Activated effector memory CD4-positive, alpha-beta T cell treated with Interleukin-2 at 50 U/mL for 16 hours (primary cell): ENCODE data around the gene TAF15.
A peak's percentile ranks its signal among the peaks of the same experiment; 100 is the strongest.

Source experiments
- DNase-seq: peaks from one replicate; pipeline ENCODE4 v3.0.0-alpha.2; 2020

Gene TAF15

DNA sequence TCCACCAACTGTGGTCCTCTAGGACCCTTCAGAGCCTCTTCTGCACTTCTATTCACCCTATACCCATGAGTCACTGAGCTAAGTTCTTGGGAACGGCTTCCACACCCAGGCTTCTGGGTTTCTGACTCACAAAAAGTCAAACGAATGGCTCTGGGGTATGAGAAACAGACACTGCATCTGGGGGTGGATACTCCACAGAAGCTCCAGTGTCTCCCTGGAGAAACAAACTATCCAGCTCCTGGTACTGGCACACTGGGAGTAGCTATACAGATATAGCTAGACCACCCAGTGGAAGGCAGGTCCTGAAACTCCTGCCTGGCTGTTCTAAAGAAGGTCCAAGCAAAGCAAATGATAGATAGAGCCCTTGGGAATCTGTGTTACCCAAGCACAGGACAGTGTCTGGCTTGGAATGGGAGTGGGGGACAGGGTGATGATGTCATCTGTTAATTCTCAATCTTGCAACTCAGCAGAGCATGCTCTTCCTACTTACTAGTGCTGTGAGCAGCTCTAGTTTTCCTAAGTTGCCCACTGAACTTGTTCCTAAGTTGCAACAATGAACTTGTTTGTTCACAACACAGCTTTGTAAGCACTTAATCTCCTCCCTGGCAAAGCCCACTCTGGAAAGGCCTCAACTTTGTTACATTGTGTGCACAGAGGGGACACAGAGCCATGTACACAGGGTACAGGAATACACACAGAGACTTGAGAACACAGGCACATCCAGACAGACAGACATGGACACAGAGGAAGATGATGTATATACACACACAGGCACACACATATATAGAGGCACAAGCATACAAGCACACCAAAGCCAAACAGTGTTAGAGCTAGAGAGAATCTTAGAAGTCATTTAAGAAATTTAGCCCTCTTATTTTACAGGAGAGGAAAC is 20.6 kb upstream of the TAF15 start:
- no peak for DNase-seq

DNA sequence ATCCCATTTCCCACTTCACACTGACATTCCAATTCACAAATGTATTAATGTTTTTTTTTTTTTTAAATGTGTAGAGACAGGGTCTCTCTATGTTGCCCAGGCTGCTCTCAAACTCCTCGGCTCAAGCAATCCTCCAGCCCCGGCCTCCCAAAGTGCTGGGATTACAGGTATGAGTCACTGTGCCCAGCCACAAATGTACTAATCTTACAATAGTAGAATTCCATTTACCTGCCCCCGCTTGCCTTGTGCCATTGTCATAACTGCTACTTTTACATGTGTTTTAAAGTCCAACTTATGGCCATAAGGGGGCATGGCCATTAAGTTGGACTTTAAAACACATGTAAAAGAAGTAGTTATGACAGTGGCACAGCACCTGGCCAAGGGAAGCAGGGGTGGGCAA is 18.4 kb upstream of the TAF15 start:
- DNase-seq = no peak

DNA sequence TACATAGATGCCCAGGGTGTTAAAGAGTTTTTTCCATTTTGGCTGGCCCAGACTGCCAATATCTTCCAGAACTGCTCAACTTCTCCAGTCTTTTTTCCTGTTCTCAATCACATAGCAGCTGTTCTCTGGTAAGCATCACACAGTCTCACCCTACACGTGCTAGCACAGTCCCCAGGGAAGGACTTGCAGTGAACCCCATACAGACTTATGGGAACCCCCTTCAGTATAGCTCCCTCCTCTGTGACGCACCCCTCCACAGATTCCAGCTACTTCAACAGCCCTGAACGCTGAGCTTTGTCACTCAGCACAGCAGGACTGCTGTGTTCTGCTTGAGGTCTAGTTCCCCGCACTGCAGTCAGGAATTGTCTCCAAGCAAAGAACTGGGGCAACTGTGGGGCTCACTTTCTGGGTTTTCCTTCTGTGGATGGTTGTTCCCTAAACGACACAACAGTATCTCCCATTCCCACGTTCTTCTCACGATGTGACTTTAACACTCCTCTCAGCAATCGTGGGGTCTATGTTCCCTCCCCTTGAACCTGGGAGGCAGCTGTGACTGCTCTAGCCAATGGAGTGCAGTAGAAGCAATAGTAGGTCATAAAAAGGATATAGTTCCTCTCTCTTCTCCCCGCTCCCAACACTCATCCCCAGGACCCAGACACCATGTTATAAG is 17.5 kb upstream of the TAF15 start:
- no peak for DNase-seq

GRCh38 chr17:35793257-35793656 is 16.0 kb upstream of the TAF15 start:
- no peak for DNase-seq

- DNase-seq = peak; percentile 11
These were observed 14.0 kb upstream of the TAF15 start, which contains the start of gene MMP28 for GRCh38 chr17:35795007-35795870. MMP28 (minus strand) TSS chr17:35795641; CDS start chr17:35795377, 264 bp downstream.

- no peak for DNase-seq
These were observed 13.4 kb upstream of the TAF15 start for GRCh38 chr17:35795871-35796265.

DNA sequence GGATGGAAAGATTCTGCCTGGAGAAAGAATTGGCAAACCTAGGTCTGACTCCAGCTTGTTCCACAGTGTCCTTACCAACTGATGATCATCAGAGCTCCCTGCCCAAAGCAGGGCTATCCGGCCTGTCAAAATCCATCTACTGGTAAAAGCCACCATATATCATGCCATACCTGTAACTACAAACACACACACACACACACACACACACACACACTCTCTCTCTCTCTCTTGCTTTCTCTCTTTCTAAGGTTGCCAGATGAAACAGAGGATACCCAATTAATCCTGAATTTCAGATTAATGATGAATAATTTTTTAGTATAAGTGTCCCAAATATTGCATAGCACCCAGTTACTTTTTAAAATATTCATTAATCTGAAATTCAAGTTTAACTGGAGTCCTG is 12.3 kb upstream of the TAF15 start:
- no peak for DNase-seq

GRCh38 chr17:35797370-35797769 is 11.9 kb upstream of the TAF15 start:
- DNase-seq = no peak

DNA sequence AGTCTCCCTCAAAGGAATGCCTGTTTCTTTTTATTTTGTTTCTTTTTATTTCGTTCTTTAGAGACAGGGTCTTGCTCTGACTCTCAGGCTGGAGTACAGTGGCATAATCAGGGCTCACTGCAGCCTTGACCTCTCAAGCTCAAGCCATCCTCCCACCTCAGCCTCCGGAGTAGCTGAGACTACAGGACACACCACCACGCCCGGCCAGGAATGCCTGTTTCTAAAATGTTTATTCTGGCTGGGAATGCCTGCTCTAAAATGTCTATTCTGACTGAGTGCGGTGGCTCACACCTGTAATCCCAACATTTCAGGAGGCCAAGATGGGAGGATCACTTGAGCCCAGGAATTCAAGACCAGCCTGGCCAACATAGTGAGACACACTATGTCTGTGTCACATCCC is 11.4 kb upstream of the TAF15 start:
- no peak for DNase-seq

- DNase-seq = no peak
These were observed 9.3 kb upstream of the TAF15 start for GRCh38 chr17:35799942-35800341.

DNA sequence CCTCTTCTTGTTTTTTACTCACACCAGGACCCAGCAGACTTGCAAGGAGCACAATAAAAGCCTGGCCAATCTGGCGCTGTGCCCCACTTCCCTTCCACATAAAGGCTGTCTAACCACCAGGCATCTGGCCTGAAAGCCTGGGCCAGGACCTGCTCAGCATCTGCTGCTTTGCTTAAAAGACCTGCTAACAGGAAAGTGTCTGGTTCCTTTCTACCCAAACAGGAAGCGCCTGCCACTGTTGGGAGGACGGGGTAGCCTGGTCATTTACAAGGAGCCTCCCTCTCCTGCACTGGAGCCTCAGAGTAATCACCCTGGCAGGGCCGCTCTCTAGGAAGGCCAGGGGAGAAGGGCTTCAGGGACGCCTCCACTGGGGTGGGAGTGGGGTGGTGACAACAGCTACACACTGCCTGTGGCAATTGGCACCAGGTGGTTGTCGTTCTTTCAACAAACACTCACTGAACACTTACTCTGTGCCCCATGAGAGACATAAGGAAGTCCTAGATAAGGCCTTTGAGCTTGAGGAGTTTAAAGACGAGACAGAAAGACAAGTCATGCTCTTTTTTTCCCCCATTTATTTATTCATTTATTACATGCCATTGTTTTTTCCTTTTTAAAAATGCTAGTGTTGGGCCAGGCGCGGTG is 7.6 kb upstream of the TAF15 start:
- no peak for DNase-seq

GRCh38 chr17:35804658-35805192 is 4.6 kb upstream of the TAF15 start:
- DNase-seq = no peak

- DNase-seq = no peak
These were observed 1.7 kb upstream of the TAF15 start for GRCh38 chr17:35807371-35808144.

- peak; percentile 9 for DNase-seq
These were observed 883 bp upstream of the TAF15 start for GRCh38 chr17:35808240-35808961.

- DNase-seq = no peak
These were observed 674 bp downstream of the TAF15 start for GRCh38 chr17:35809855-35810461.

GRCh38 chr17:35811759-35812158 is 2.5 kb downstream of the TAF15 start:
- no peak for DNase-seq

GRCh38 chr17:35812456-35812855 is 3.2 kb downstream of the TAF15 start:
- DNase-seq = no peak

DNA sequence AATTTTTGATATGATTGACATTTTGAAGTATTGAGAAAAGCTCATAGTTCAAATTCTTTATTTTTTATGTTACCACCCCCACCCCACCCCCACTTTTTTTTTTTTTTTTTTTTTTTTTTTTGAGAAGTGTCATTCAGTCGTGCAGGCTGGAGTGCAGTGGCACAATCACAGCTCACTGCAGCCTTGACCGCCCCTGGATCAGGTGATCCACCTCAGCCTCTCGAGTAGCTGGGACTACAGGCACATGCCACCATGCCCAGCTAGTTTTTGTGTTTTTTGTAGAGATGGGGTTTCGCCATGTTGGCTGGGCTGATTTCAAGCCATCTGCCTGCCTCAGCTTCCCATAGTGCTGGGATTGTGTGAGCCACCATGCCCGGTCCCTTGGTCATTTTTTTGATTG is 7.4 kb downstream of the TAF15 start:
- DNase-seq = no peak

DNA sequence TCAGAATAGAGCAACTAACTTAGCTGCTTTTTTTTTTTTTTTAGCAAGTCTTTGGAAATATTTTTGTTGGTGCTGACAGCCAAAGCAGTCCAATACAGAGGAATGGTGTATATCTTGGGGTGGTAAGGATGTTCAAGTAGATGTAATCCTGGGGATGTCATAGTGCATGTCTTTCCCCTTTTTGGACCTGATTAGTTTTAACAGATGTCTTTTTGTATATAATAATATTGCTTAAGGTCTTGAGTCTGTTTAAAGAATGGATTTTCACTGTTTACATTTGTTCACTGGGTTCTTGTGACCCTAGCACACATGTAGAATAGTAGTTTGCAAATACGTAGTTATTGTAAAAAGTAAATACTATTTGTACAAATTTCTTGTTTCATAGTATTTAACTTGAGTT is 7.9 kb downstream of the TAF15 start:
- no peak for DNase-seq

- DNase-seq = no peak
These were observed 10.2 kb downstream of the TAF15 start for GRCh38 chr17:35819455-35819854.

- DNase-seq = no peak
These were observed 12.0 kb downstream of the TAF15 start for GRCh38 chr17:35821308-35821707.
